GM10248 (cell line): Measurements from ENCODE around the gene COL6A1.
"Not testable (repeated sequence)": the region's sequence is repeated elsewhere in the genome, so short reads cannot be mapped to it uniquely, and the experiment has no call there.

Experiments
- CTCF ChIA-PET: fragments of 300-600 bp; sonication (Branson Sonifier 250); formaldehyde crosslinking; extraction: SDS; loops from one replicate; lab custom pipeline; 2021; ENCODE audit warnings: antibody characterized with exemption; lab: Yijun Ruan, JAX
- POLR2A ChIA-PET: fragments of 350-650 bp; sonication (Branson Sonifier 250); formaldehyde crosslinking; extraction: SDS; loops from one replicate; lab custom pipeline; 2020; ENCODE audit warnings: antibody characterized with exemption; lab: Yijun Ruan, JAX
- DNase-seq: peaks from one replicate; pipeline ENCODE4 v3.0.0; 2012; ENCODE audit errors: extremely low spot score
- CTCF ChIP-seq: IDR thresholded peaks from 2 replicates; pipeline ENCODE4 v1.5.1; 2012; ENCODE audit warnings: mild to moderate bottlenecking, low read depth; ENCODE audit errors: extremely low read depth, missing control alignments, control extremely low read depth

COL6A1 gene

GRCh38 chr21:45950740-45951515 is 30.6 kb upstream of the COL6A1 start:
- no peak for TF ChIP-seq CTCF
- no peak for DNase-seq
- CTCF ChIA-PET = interaction anchor here (0.9 kb wide), 1 partner anchor 19 kb away, joined by 4 read pairs; no protein-coding TSS in a partner anchor
- POLR2A ChIA-PET = no interaction called here

GRCh38 chr21:45951676-45952075 is 29.9 kb upstream of the COL6A1 start:
- ChIA-PET CTCF (no interaction called here), POLR2A (no interaction called here)
- no peak for TF ChIP-seq CTCF
- DNase-seq = no peak

- POLR2A ChIA-PET, DNase-seq: not testable (repeated sequence)
- CTCF ChIA-PET = interaction anchor here (3.4 kb wide), 1 partner anchor 18 kb away, joined by 10 read pairs; no protein-coding TSS in a partner anchor
Observed at GRCh38 chr21:45952527-45952926, 29.0 kb upstream of the COL6A1 start.

GRCh38 chr21:45952974-45953373 is 28.6 kb upstream of the COL6A1 start:
- DNase-seq = no peak
- TF ChIP-seq CTCF = no peak
- CTCF ChIA-PET = interaction anchor here (3.4 kb wide), 1 partner anchor 18 kb away, joined by 10 read pairs; no protein-coding TSS in a partner anchor
- POLR2A ChIA-PET = no interaction called here

GRCh38 chr21:45954261-45954660 is 27.3 kb upstream of the COL6A1 start:
- ChIA-PET POLR2A (no interaction called here), CTCF (interaction anchor here (3.4 kb wide), 1 partner anchor 17 kb away, joined by 10 read pairs; no protein-coding TSS in a partner anchor)
- no peak for DNase-seq
- no peak for TF ChIP-seq CTCF

- DNase-seq = no peak
- ChIA-PET POLR2A (no interaction called here), CTCF (interaction anchor here (3.4 kb wide), 1 partner anchor 16 kb away, joined by 10 read pairs; no protein-coding TSS in a partner anchor)
- TF ChIP-seq CTCF = no peak
Observed at GRCh38 chr21:45954921-45955320, 26.6 kb upstream of the COL6A1 start.

- ChIA-PET POLR2A (no interaction called here), CTCF (interaction anchor here (1.2 kb wide), 1 partner anchor 13 kb away, joined by 7 read pairs; no protein-coding TSS in a partner anchor)
- no peak for DNase-seq
- no peak for TF ChIP-seq CTCF
Observed at GRCh38 chr21:45957551-45957950, 24.0 kb upstream of the COL6A1 start.
